Omental fat pad (tissue), 4 donors: ENCODE measurements around the gene GRPEL2. TPM values are rescaled to one million over a fixed set of nuclear protein-coding genes. Genes with fewer than 3 reads are reported as not detected.

Experiments used
- ATAC-seq: fragments of 150-250 bp; one replicate; pipeline ENCODE4 v1.9.1; 2016; ENCODE audit warnings: mild to moderate bottlenecking, moderate library complexity; ENCODE audit not compliant: low FRiP score
- DNase-seq: peaks from one replicate; pipeline ENCODE4 v3.0.0-alpha.2; 2019; ENCODE audit warnings: low spot score
- CTCF ChIP-seq, 3 donors: fragments of 450-650 bp; IDR thresholded peaks; one replicate each; pipeline ENCODE4 v1.5.1; 2016 to 2017; ENCODE audit warnings: antibody characterized with exemption in 3 of 3, mild to moderate bottlenecking in 3 of 3, moderate library complexity in 2 of 3
- total RNA-seq, 4 donors: library from RNA; depleted of rRNA; stranded (reverse); fragments of >200 nt; gene quantifications; one replicate each; pipeline ENCODE4 v1.1.0, GENCODE V29; 2016

Gene GRPEL2
- total RNA-seq, 4 donors from 2014 or later, result 10.9 to 18.4 (median 15.9) TPM

- TF ChIP-seq CTCF (IDR thresholded peaks at IDR 0.05), result no peak
- no peak for DNase-seq
- ATAC-seq, result no peak
These were observed 26.1 kb upstream of the GRPEL2 start for GRCh38 chr5:149319174-149319573.

- TF ChIP-seq CTCF (IDR thresholded peaks at IDR 0.05), result no peak
- ATAC-seq, result peak; percentile 83
- DNase-seq, result peak; percentile 63
These were observed 24.4 kb upstream of the GRPEL2 start for GRCh38 chr5:149320791-149321330.

- ATAC-seq, result no peak
- DNase-seq, result no peak
- TF ChIP-seq CTCF (IDR thresholded peaks at IDR 0.05), result no peak
These were observed 22.8 kb upstream of the GRPEL2 start for GRCh38 chr5:149322518-149322917.

GRCh38 chr5:149323210-149323609 lies 22.1 kb upstream of the GRPEL2 start:
- no peak for DNase-seq
- no peak for ATAC-seq
- TF ChIP-seq CTCF (IDR thresholded peaks at IDR 0.05), result no peak

- ATAC-seq (no peak), DNase-seq (no peak)
- no peak for TF ChIP-seq CTCF (IDR thresholded peaks at IDR 0.05)
These were observed 21.6 kb upstream of the GRPEL2 start for GRCh38 chr5:149323621-149324205.

GRCh38 chr5:149324641-149325040 lies 20.7 kb upstream of the GRPEL2 start:
- no peak for TF ChIP-seq CTCF (IDR thresholded peaks at IDR 0.05)
- ATAC-seq, result no peak
- DNase-seq, result no peak

- ATAC-seq (no peak), DNase-seq (no peak)
- no peak for TF ChIP-seq CTCF (IDR thresholded peaks at IDR 0.05)
These were observed 20.0 kb upstream of the GRPEL2 start for GRCh38 chr5:149325166-149325735.
